ENCODE measurements around the gene KCND2. TPM values are rescaled to one million over a fixed set of nuclear protein-coding genes. Genes with fewer than 3 reads are reported as not detected.

Gene KCND2
- total RNA-seq, 1 donor from 2014 or later, result 0.40 TPM

DNA sequence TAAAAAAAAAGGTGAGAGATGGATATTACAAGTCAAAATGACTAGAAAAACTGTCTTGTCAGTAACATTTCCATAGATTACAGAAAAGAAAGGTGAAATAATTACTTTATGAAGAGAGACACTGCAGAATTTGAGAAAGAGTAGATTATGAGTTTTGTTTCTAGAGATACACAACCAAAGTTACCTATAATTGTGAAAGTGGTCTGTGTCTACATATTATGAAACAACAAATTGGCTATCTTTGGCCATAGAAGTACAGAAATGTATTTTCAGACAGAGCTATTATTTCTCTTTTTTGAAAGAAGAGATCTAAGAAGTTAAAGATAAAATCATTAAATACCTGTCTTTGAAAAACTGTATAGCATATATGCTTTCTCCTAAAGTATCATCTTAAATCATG lies 30.1 kb downstream of the KCND2 start:
- DNase-seq (ENCODE audit: low spot score) (no peak), ATAC-seq (no peak)
- intact Hi-C loops (cut with DNase I), result no loop called here

DNA sequence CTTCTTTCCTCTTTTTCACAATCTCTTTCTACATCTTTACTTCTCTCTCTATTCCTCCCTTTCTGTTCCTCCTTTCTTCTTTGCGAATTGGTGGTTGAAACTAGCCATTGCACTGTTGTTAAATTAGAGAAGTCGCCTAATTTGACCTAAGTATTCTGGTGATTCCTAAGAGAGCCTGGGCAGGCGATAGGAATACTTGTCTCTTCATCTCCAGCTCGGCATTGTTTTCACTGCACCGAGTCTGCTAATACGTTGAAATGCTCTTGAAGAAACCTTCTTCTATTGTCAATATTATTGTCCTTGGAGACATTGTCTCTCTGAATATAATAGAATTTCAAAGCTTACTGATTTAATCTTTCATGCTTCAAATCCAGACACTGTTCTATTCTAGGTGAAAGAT lies 31.7 kb downstream of the KCND2 start:
- ATAC-seq, result no peak
- intact Hi-C loops (cut with DNase I), result no loop called here

DNA sequence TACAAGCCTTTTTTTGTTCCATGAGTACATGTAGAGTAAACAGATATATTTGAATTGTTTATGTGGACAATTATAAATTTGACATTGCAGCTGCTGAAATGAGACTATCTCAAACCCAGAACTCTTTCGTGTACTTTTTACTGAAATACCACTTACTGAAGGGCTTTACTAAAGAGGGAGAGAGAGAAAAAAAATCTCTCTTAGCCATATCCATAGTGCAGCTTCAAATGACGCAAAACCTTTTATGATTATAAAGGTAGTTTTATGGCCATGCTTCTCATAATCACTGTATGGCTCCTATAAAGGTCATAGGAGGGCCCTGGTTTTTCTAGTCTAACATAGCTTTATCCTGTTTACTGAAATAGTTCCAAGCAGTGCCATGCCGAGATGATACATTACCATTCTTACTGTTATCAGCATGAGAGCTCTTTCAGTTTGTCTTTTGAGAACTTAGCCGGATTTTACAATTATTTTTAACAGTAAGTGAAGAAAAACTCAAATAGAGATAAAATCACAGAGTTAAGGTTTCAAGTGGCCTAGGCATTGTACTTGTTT lies 35.1 kb downstream of the KCND2 start:
- no peak for ATAC-seq
- DNase-seq (ENCODE audit: low spot score), result no peak
- intact Hi-C loops (cut with DNase I), result no loop called here

More for the DNA sequence above, 31.7 kb downstream of the KCND2 start:
- no peak for DNase-seq (ENCODE audit: low spot score)

DNA sequence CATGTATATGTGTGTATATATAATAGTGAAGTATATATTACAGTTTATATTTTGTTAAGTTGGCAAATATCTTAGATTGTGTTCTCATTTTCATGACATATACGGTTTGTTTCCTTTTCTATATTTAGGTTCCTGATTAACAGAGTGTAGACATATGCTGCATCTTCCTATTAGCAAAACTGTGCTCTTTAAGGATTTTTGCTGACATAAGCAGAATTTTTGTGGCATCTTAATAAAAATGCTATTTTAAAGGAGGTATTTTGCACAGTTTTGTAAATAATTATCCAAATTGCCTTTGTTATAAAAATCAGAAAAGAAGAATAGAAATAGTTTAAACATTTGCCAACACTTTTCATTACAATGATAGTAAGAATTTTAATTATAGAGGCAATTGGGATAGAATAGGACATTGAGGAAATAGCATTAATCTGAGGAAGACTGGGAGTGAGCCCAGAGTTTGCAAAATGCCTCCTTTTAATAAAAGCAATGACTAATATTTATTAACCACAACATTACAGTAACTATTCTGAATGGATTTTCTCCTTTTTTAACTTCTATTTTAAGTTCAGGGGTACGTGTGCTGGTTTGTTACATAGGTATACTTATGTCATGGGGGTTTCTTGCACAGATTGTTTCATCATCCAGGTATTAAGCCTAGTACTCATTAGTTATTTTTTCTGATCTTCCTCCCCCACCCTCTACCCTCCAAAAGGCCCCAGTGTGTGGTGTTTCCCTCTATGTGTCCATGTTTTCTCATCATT lies 38.2 kb downstream of the KCND2 start:
- ATAC-seq (no peak), DNase-seq (ENCODE audit: low spot score) (no peak)
- intact Hi-C loops (cut with DNase I), result no loop called here

DNA sequence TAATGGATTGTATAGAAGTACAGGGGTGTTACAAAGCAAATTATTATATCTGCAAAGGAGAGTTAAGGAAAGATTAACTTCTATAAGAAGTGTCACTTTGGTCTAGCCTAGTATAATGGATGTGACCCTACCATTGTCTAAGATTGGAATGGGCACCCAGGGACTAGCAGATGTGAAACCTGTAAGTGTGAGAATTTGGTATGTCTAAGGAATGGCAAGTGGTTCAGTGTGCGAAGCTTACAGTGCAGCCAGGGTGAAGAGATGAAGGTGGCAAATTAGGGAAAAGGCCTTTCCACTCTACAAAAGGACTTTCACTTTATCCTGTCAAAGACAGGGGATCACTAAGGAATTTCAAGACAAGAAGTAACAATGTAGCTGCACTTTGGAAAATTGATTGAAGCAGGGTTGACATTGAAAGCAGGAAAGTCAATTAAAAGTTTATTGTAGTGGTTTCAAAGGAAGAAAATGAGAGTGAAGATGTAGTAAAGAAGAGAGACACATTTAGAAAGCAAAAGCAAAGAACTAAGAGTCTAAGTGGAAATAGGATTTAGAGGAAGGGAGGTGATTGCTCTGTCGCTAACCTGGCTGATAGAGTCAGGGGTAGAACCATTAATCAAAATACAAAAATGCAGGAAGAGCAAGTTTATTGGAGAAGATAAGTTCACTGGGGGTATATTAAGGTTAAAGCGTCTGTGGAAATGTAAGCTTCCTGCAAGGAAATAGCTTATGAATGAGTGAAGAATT lies 47.4 kb downstream of the KCND2 start:
- intact Hi-C loops (cut with DNase I), result no loop called here
- DNase-seq (ENCODE audit: low spot score) (no peak), ATAC-seq (no peak)

DNA sequence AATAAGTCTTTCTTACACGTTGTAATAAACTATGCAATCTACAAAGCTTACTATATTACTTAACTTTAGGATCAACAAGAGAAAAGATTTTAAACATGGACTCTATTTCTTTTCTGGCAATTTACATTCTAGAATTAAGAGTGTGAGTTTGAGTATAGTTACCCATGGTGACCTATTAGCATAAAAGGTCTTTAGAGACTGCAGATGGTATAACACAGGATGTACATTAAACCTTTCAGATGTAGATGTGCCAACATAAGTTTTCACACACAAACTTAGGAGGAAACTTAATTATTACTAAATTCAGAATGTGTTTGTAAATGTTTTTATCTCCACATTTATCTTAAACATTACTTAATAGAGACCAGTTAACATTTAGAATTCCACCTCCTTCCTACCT lies 54.1 kb downstream of the KCND2 start:
- intact Hi-C loops (cut with DNase I), result no loop called here
- ATAC-seq, result no peak
- no peak for DNase-seq (ENCODE audit: low spot score)

DNA sequence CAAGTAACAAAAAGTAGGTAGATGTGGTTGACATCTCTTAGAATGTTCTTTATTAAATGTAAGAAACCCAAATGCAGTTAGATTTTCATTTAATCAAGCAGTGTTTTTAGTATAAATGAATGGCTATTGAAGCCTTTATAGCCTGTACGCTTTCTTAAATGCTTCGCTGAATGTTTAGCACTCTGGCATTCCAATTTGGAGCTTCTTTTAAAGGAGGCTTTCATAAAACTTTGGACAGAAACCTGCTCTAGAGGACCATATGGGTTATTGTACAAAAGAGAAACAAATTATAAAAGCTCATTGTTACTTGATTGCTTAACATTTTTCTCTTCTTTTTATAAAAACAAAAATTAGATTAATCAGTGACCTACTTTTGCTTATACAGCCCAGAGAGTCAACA lies 59.5 kb downstream of the KCND2 start:
- DNase-seq (ENCODE audit: low spot score) (no peak), ATAC-seq (no peak)
- intact Hi-C loops (cut with DNase I), result no loop called here

DNA sequence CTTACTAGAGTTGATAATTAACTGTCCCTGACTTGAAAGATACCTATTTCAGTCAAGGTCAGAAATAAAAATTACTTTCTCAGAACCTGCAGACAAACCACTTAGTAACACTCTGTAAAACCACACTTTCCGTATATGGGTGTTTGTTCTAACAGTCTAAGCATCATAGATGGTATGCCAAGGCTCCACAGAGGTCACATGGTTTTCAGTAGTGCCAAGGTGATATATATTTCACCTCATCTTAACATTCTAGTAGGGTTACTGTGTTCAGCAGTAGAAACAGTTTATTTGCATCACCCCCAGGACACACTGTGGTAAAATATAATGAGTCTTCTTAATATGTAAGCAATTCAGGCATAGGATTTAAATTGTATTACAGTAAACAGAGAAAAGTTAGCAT lies 61.5 kb downstream of the KCND2 start:
- no peak for DNase-seq (ENCODE audit: low spot score)
- ATAC-seq, result no peak
- intact Hi-C loops (cut with DNase I), result no loop called here

DNA sequence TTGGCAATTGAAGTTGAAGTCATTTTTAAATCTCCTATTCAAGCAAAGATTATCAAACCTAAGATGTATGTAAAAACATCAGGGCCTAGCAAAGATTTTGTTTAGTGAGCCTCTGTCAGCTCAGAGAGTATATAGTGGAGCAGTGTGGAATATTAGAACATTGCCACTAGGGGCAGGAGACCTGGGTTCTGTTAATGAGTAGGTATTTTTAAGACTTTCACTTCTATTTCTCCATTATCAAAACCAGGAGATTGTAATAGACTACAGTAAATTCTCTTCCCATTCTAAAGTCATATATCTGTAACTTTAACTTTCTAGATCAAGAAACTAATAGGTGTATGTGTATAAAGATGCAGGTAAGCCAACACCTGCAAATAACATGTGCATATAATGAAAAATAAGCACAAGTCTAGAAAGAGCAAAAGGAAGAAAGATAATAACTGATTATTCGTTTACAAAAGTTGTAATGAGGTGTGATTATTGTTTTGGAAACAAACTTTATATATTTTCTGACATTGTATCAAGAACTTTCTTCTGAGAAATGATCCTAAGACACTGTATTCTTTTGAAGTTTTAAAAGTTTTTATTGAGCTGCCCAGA lies 64.4 kb downstream of the KCND2 start:
- no peak for ATAC-seq
- intact Hi-C loops (cut with DNase I), result no loop called here

DNA sequence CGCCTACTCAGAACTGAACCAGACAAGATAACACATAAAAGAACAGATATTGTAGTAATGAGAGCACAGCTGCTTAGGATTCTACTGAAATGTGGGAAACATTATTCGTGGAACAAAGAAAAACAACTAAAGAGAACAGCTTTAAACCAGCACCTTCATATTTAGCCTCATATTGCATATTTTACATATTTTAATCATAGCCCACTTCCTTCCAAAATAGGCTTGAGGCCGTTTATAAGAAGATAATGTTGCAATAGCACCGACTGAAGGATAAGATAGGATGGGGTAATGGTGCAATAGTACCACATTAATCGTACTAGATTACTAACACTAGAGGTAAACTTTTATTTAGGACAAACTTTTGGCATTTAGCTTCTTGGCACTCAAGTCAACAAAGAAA lies 71.3 kb downstream of the KCND2 start:
- intact Hi-C loops (cut with DNase I), result no loop called here
- DNase-seq (ENCODE audit: low spot score), result no peak
- no peak for ATAC-seq

More for the DNA sequence above, 64.4 kb downstream of the KCND2 start:
- no peak for DNase-seq (ENCODE audit: low spot score)

DNA sequence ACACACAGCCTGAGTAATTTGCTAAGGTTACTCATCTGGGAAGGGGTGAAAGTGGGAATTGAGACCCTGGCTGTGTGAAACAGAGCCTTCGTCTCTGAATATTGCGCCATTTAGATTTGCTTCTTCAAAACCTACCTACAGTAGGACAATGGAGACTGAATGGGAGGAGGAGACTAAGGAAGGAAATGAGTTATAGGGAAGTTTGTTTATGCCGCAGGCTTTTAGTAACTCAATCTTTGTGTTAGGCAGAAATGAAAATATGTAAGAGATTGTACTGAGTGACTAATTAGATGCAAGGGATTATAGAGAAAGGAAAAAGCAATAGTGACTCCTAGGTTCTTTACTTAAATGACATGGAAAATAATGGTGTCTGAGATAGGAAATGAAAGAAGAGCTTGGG lies 80.2 kb downstream of the KCND2 start:
- ATAC-seq (no peak), DNase-seq (ENCODE audit: low spot score) (no peak)
- intact Hi-C loops (cut with DNase I), result no loop called here

DNA sequence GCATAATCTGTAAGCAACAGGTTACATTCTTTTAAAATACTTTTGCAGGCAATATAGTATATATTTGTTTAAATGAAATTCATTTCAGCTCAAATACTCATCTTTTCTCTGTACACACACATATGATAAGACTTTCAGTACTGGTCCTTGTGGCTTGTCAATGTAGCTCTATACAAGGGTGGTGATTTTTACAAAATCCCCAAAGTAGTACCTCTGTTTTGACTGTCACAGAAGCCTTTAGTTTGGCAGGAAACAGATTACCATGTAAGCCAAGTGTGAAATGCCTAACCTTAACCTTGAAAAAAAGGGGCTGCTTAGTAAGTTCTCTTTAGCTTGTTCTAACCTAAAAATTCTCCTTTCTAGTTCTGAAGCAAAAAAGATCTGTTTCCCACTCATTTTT lies 87.9 kb downstream of the KCND2 start:
- ATAC-seq (no peak), DNase-seq (ENCODE audit: low spot score) (no peak)
- intact Hi-C loops (cut with DNase I), result no loop called here

DNA sequence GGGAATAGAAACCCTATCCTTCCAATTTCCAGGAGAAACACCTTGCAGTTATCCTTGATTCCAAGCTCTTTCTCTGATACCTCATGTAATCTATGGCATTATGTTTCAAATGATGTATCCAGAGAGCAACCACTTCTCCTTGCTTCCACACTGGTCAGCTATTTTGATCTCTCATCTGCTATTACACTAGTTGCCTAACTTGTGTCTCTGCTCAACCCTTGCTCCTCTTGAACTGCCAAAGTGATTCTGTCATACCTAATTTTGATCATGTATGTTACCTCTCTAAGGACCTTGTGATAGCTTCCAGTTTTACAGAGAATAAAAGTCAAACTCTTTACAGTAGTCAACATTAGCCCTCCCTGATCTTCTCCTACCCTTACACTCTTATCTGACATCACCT lies 90.4 kb downstream of the KCND2 start:
- ATAC-seq, result no peak

DNA sequence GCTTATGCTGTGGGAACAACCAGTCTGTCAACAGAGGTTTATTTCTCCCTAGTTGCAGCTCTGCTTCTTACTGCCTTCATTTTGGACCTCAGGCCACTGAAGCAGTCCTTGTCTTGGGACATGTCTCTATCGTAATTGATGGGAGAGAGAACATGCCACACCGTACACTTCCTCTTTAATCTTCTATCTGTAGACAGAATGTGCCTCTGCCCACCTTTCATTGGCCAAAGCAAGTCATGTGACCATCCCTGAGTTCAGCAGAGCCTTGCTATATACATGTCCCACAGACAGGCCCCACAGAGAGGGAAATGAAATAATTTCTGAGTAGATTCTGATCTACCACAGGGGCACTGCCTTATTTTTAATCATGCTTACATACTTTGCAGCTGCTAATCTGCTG lies 98.0 kb downstream of the KCND2 start:
- no peak for DNase-seq (ENCODE audit: low spot score)
- intact Hi-C loops (cut with DNase I), result no loop called here
- no peak for ATAC-seq

More for the DNA sequence above, 90.4 kb downstream of the KCND2 start:
- DNase-seq (ENCODE audit: low spot score), result no peak
- intact Hi-C loops (cut with DNase I), result no loop called here

DNA sequence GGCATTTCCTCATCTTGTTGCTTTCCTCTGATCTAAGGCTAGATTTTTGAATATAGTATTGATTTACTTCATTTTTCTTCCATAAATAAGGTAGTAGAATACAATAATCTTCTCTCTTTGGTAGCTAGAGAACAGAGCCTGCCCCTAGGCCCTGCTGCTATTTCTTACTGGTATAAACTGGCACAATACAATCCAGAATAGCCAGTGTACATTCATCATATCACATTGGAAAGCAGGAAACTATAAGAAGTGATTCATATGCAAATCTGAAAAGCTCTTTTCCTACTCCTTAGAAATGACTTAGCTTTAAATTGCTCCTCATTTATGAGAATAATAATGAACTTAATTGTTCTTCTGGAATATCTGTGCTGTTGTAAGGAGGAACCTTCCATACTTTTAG lies 100.2 kb downstream of the KCND2 start:
- intact Hi-C loops (cut with DNase I), result no loop called here
- no peak for DNase-seq (ENCODE audit: low spot score)
- ATAC-seq, result no peak

DNA sequence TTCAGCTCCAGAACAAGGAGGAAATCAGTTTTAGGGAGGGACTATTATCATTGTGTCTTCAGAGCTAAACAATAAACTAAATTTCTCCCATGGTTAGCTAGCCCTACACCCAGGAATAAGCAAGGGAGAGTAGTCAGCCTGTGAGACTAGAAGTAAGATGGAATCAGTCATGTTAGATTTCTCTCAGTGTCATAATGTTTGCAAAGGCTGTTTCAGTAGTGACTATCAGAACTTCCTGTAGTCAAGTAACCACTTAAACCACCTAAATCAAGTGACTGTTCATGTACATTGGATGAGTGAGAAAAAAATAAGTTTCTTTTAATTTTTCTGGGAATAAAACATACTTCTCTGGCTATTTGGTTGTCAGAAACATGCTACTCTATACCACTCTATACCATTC lies 121.6 kb downstream of the KCND2 start:
- intact Hi-C loops (cut with DNase I), result no loop called here
- ATAC-seq (no peak), DNase-seq (ENCODE audit: low spot score) (no peak)

DNA sequence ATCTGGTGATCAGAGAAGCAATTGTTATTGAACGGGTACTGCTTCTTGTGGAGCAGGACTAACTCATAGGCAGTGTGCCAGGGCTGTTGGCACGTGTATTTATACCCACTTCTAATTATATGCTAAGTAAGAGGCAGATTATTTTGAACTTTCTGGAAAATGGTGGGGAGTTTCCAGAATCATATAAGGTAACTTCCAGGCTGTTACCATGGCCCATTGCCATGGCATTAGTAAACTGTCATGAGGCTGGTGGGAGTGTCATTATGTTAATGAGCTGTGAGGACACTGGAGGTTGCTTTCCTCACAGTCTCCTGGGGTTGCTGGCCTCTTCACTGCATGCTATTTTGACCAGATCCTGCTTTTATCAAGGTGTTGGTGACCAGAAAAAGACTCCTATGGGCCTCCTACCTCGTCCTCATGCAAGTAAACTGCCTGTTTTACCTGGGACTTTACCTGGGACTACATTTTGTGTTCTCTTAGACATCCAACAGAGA lies 122.6 kb downstream of the KCND2 start:
- intact Hi-C loops (cut with DNase I), result no loop called here
- no peak for ATAC-seq
- DNase-seq (ENCODE audit: low spot score), result no peak

DNA sequence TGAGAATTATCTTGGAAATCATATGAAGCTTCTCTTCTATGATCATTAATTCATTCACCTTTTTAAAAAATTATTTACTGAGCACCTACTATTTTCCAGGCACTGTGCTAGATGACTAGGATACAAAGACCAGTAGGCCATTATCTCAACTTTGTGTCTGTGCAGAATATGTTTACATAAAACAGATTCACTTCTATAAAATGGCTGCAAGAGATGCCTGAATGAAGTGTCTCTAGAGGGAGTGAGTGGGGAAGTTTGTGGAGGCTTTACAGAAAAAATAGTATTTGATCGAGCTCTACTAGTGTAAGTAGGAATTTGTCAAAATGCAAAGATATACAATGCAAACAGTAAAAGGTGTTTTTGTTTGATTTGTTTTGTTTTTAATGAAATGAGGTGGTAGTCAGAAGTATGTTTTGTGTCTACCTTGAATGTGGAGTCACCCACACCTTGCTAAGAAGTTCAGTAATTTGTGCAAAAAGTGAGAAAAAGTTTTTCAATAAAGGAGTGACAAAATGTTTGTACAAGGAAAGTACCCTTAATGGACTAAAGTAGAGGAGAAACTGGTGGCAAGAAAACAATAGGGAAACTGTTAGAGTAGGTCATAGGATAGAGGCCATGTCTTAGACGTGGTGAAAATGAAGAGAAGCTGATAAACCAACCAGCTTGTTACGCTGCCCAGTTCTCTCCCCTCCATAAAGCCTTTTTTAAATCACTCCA lies 125.5 kb downstream of the KCND2 start:
- no peak for DNase-seq (ENCODE audit: low spot score)
- intact Hi-C loops (cut with DNase I), result no loop called here
- no peak for ATAC-seq

DNA sequence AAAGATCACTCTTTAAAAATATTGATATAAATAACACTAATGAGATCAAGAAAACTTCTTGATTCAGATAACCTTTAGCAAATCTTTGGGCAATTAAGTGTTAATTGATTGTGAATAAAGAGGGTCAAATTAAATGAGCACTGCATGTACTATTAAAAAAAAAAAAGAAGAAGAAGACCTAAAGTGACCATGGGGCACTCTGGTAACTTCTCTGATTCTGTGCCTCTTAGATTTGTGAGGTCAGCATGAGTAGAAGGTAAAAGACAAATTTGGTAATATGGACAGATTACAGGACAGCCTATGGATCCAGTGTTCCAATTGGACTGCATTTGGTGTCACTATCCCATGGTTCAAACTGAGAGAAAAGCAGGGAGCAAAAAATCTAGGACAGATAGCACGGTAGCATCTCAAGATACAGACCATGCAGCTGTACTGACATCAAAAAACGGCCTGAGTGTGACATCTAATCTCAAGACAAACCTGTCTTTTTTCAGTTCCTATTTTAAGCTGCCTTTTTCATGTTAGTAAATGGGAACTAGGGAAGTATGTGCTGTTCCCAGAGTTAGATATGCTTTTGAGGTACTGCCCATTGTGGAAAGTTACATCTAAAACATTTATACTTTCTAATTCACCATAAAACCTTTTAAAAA lies 128.0 kb downstream of the KCND2 start:
- ATAC-seq (no peak), DNase-seq (ENCODE audit: low spot score) (no peak)
- intact Hi-C loops (cut with DNase I), result no loop called here

All from sciatic nerve (tissue), 2 donors.